HEK293 (cell line): ENCODE measurements around the gene P2RY6.

Source experiments
- CTCF ChIA-PET: fragments of 350-600 bp; formaldehyde crosslinking; extraction: SDS; loops from one replicate; lab custom pipeline; 2021; ENCODE audit warnings: antibody characterized with exemption; lab: Yijun Ruan, JAX
- POLR2A ChIA-PET: fragments of 300-600 bp; formaldehyde crosslinking; extraction: SDS; loops from one replicate; lab custom pipeline; 2020; ENCODE audit warnings: antibody characterized with exemption, inconsistent platforms; lab: Yijun Ruan, JAX
- H3K27ac ChIP-seq: fragments of 200-500 bp; sonication (Bioruptor generic); 2 replicates; pipeline ENCODE4 v1.5.1; 2014; ENCODE audit warnings: low read depth, low read length, control low read depth, inconsistent platforms; ENCODE audit errors: extremely low read depth
- H3K36me3 ChIP-seq, 2 experiments: fragments of 200-500 bp in 1 of 2; sonication (Bioruptor generic) in 1 of 2; 1 replicate in 1 of 2; 2 replicates in 1 of 2; pipeline ENCODE4 v1.5.1; 2014 to 2017; ENCODE audit warnings: inconsistent platforms in 2 of 2, low read length in 2 of 2; ENCODE audit not compliant: control insufficient read depth in 2 of 2, insufficient read depth in 1 of 2
- H3K4me1 ChIP-seq: fragments of 200-500 bp; sonication (Bioruptor generic); 2 replicates; pipeline ENCODE4 v1.5.1; 2014; ENCODE audit warnings: mild to moderate bottlenecking, low read length, inconsistent platforms; ENCODE audit not compliant: control insufficient read depth, insufficient read depth
- H3K4me3 ChIP-seq: 2 replicates; pipeline ENCODE4 v1.5.1; 2011; ENCODE audit warnings: low read depth, mild to moderate bottlenecking, control low read depth, low read length, moderate library complexity
- H3K9me3 ChIP-seq: fragments of 200-500 bp; sonication (Bioruptor generic); 2 replicates; pipeline ENCODE4 v1.5.1; 2014; ENCODE audit warnings: low read depth, low read length, inconsistent platforms; ENCODE audit not compliant: control insufficient read depth, insufficient read depth
- BCL11A ChIP-seq: fragments of 450-650 bp; formaldehyde crosslinking; IDR thresholded peaks from 2 replicates; pipeline ENCODE4 v1.5.1; 2016; ENCODE audit warnings: low read depth, missing biosample characterization, missing genetic modification characterization
- FEZF1 ChIP-seq: fragments of 450-650 bp; formaldehyde crosslinking; IDR thresholded peaks from 2 replicates; pipeline ENCODE4 v1.5.1; 2016; ENCODE audit warnings: missing biosample characterization, missing genetic modification characterization
- HOXA7 ChIP-seq: sonication (generic); formaldehyde crosslinking; IDR thresholded peaks from 2 replicates; pipeline ENCODE4 v1.8.1; 2022; ENCODE audit warnings: missing genetic modification reagents, borderline replicate concordance
- SCRT2 ChIP-seq: fragments of 450-650 bp; formaldehyde crosslinking; IDR thresholded peaks from 2 replicates; pipeline ENCODE4 v1.5.1; 2016; ENCODE audit warnings: missing biosample characterization, missing genetic modification characterization
- ZNF112 ChIP-seq: fragments of 450-650 bp; formaldehyde crosslinking; IDR thresholded peaks from 2 replicates; pipeline ENCODE4 v1.5.0; 2017; ENCODE audit warnings: missing biosample characterization, missing genetic modification characterization
- ZNF16 ChIP-seq: fragments of 450-650 bp; formaldehyde crosslinking; IDR thresholded peaks from 2 replicates; pipeline ENCODE4 v1.5.1; 2016; ENCODE audit warnings: low read depth, missing biosample characterization, missing genetic modification characterization
- ZNF202 ChIP-seq: fragments of 450-650 bp; formaldehyde crosslinking; IDR thresholded peaks from 2 replicates; pipeline ENCODE4 v1.5.1; 2016; ENCODE audit warnings: missing biosample characterization, missing genetic modification characterization, borderline replicate concordance
- ZNF311 ChIP-seq: fragments of 450-650 bp; formaldehyde crosslinking; IDR thresholded peaks from 2 replicates; pipeline ENCODE4 v1.5.1; 2017; ENCODE audit warnings: missing biosample characterization, missing genetic modification characterization, borderline replicate concordance
- ZNF530 ChIP-seq: fragments of 450-650 bp; formaldehyde crosslinking; IDR thresholded peaks from 2 replicates; pipeline ENCODE4 v1.5.1; 2016; ENCODE audit warnings: low read depth, missing biosample characterization, missing genetic modification characterization
- ZNF549 ChIP-seq: fragments of 450-650 bp; IDR thresholded peaks from 2 replicates; pipeline ENCODE4 v1.5.1; 2018; ENCODE audit warnings: missing biosample characterization, missing genetic modification characterization, mild to moderate bottlenecking, inconsistent platforms, moderate library complexity
- ZXDB ChIP-seq: fragments of 450-650 bp; formaldehyde crosslinking; IDR thresholded peaks from 2 replicates; pipeline ENCODE4 v1.5.1; 2016; ENCODE audit warnings: missing biosample characterization, missing genetic modification characterization
- TF ChIP-seq, protein P1 (sequence below): fragments of 450-650 bp; formaldehyde crosslinking; IDR thresholded peaks from 2 replicates; pipeline ENCODE4 v1.5.1; 2016; ENCODE audit warnings: missing biosample characterization, missing genetic modification characterization
- TF ChIP-seq, protein P2 (sequence below): IDR thresholded peaks from 2 replicates; pipeline ENCODE4 v1.6.1; 2011; ENCODE audit warnings: mild to moderate bottlenecking, low read depth, low read length, borderline replicate concordance
- TF ChIP-seq, protein P3 (sequence below): fragments of 450-650 bp; formaldehyde crosslinking; IDR thresholded peaks from 2 replicates; pipeline ENCODE4 v1.5.1; 2016; ENCODE audit warnings: missing biosample characterization, missing genetic modification characterization
- TF ChIP-seq, protein P4 (sequence below): fragments of 450-650 bp; formaldehyde crosslinking; IDR thresholded peaks from 2 replicates; pipeline ENCODE4 v1.5.1; 2016; ENCODE audit warnings: missing biosample characterization, missing genetic modification characterization, low read depth
- TF ChIP-seq, protein P5 (sequence below): fragments of 450-650 bp; formaldehyde crosslinking; IDR thresholded peaks from 2 replicates; pipeline ENCODE4 v1.5.1; 2016; ENCODE audit warnings: missing biosample characterization, missing genetic modification characterization
- TF ChIP-seq, protein P6 (sequence below): fragments of 450-650 bp; formaldehyde crosslinking; conservative IDR thresholded peaks from 2 replicates; pipeline ENCODE4 v1.5.1; 2016; ENCODE audit warnings: low read depth, missing biosample characterization, missing genetic modification characterization

The P2RY6 gene

DNA sequence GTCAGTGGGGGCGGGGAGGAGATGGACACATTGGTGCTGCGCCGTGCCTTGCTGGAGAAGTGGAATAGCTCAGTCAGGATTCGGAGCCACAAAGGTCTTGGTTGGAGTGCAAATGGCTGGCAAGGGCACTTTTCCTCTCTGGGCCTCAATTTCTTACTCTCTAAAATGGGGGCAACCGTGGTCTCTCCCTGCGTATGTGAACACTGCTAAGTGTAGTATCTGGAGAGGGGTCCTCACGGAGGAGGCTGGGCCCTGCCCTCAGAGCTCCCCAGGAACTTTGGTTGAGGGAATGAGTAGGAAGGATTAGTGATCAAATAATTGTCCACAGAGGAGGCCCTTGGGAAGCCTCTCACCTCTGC is 521 bp downstream of the P2RY6 start:
- no peak overlapping the region for H3K27ac ChIP-seq
- ChIA-PET POLR2A (no interaction called here), CTCF (interaction anchor here (0.5 to 5.7 kb wide), 6 partner anchors 17 to 547 kb away, joined by 3 to 25 read pairs (median 4); no protein-coding TSS in a partner anchor)
- TF ChIP-seq ZNF112 (tag by site-specific recombination) (no peak), ZNF530 (tag by site-specific recombination) (no peak), ZXDB (no peak), ZNF202 (no peak), BCL11A (tag by site-specific recombination) (no peak), ZNF16 (no peak), ZNF549 (tag by site-specific recombination) (no peak), SCRT2 (tag by site-specific recombination) (no peak), FEZF1 (tag by site-specific recombination) (no peak), ZNF311 (tag by site-specific recombination) (no peak), HOXA7 (CRISPR knock-in tag) (no peak)
- TF ChIP-seq, protein P1, sequence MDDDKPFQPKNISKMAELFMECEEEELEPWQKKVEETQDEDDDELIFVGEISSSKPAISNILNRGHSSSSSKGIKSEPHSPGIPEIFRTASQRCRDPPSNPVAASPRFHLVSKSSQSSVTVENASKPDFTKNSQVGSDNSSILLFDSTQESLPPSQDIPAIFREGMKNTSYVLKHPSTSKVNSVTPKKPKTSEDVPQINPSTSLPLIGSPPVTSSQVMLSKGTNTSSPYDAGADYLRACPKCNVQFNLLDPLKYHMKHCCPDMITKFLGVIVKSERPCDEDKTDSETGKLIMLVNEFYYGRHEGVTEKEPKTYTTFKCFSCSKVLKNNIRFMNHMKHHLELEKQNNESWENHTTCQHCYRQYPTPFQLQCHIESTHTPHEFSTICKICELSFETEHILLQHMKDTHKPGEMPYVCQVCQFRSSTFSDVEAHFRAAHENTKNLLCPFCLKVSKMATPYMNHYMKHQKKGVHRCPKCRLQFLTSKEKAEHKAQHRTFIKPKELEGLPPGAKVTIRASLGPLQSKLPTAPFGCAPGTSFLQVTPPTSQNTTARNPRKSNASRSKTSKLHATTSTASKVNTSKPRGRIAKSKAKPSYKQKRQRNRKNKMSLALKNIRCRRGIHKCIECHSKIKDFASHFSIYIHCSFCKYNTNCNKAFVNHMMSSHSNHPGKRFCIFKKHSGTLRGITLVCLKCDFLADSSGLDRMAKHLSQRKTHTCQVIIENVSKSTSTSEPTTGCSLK (tag by site-specific recombination) = no peak
- TF ChIP-seq, protein P2, sequence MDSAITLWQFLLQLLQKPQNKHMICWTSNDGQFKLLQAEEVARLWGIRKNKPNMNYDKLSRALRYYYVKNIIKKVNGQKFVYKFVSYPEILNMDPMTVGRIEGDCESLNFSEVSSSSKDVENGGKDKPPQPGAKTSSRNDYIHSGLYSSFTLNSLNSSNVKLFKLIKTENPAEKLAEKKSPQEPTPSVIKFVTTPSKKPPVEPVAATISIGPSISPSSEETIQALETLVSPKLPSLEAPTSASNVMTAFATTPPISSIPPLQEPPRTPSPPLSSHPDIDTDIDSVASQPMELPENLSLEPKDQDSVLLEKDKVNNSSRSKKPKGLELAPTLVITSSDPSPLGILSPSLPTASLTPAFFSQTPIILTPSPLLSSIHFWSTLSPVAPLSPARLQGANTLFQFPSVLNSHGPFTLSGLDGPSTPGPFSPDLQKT = no peak
- TF ChIP-seq, protein P3, sequence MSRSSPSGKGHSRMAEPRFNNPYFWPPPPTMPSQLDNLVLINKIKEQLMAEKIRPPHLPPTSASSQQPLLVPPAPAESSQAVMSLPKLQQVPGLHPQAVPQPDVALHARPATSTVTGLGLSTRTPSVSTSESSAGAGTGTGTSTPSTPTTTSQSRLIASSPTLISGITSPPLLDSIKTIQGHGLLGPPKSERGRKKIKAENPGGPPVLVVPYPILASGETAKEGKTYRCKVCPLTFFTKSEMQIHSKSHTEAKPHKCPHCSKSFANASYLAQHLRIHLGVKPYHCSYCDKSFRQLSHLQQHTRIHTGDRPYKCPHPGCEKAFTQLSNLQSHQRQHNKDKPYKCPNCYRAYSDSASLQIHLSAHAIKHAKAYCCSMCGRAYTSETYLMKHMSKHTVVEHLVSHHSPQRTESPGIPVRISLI (tag by site-specific recombination) = no peak
- TF ChIP-seq, protein P4, sequence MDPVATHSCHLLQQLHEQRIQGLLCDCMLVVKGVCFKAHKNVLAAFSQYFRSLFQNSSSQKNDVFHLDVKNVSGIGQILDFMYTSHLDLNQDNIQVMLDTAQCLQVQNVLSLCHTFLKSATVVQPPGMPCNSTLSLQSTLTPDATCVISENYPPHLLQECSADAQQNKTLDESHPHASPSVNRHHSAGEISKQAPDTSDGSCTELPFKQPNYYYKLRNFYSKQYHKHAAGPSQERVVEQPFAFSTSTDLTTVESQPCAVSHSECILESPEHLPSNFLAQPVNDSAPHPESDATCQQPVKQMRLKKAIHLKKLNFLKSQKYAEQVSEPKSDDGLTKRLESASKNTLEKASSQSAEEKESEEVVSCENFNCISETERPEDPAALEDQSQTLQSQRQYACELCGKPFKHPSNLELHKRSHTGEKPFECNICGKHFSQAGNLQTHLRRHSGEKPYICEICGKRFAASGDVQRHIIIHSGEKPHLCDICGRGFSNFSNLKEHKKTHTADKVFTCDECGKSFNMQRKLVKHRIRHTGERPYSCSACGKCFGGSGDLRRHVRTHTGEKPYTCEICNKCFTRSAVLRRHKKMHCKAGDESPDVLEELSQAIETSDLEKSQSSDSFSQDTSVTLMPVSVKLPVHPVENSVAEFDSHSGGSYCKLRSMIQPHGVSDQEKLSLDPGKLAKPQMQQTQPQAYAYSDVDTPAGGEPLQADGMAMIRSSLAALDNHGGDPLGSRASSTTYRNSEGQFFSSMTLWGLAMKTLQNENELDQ (tag by site-specific recombination) = no peak
- TF ChIP-seq, protein P5, sequence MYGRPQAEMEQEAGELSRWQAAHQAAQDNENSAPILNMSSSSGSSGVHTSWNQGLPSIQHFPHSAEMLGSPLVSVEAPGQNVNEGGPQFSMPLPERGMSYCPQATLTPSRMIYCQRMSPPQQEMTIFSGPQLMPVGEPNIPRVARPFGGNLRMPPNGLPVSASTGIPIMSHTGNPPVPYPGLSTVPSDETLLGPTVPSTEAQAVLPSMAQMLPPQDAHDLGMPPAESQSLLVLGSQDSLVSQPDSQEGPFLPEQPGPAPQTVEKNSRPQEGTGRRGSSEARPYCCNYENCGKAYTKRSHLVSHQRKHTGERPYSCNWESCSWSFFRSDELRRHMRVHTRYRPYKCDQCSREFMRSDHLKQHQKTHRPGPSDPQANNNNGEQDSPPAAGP (tag by site-specific recombination) = no peak
- TF ChIP-seq, protein P6, sequence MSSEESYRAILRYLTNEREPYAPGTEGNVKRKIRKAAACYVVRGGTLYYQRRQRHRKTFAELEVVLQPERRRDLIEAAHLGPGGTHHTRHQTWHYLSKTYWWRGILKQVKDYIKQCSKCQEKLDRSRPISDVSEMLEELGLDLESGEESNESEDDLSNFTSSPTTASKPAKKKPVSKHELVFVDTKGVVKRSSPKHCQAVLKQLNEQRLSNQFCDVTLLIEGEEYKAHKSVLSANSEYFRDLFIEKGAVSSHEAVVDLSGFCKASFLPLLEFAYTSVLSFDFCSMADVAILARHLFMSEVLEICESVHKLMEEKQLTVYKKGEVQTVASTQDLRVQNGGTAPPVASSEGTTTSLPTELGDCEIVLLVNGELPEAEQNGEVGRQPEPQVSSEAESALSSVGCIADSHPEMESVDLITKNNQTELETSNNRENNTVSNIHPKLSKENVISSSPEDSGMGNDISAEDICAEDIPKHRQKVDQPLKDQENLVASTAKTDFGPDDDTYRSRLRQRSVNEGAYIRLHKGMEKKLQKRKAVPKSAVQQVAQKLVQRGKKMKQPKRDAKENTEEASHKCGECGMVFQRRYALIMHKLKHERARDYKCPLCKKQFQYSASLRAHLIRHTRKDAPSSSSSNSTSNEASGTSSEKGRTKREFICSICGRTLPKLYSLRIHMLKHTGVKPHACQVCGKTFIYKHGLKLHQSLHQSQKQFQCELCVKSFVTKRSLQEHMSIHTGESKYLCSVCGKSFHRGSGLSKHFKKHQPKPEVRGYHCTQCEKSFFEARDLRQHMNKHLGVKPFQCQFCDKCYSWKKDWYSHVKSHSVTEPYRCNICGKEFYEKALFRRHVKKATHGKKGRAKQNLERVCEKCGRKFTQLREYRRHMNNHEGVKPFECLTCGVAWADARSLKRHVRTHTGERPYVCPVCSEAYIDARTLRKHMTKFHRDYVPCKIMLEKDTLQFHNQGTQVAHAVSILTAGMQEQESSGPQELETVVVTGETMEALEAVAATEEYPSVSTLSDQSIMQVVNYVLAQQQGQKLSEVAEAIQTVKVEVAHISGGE (tag by site-specific recombination) = no peak
- no peaks in the 10 kb centered on the region for H3K36me3 ChIP-seq
- no peaks in the 10 kb centered on the region for H3K9me3 ChIP-seq
- H3K4me3 ChIP-seq = no peak overlapping the region
- H3K4me1 ChIP-seq = no peaks in the 10 kb centered on the region
